Activated CD4-positive, alpha-beta T cell treated with anti-CD3 and anti-CD28 coated beads, Interleukin-2, amount 10 ng/mL, durations not matched to agents 24 days and 14 days (primary cell): Measurements from ENCODE around the gene RGS7BP. TPM values are rescaled to one million over a fixed set of nuclear protein-coding genes. Genes with fewer than 3 reads are reported as not detected.

Experiments used
- DNase-seq: peaks from one replicate; pipeline ENCODE4 v3.0.0; 2022
- H3K27ac Mint-ChIP-seq: one replicate; pipeline ENCODE4 v1.8.0; 2022; ENCODE audit warnings: mild to moderate bottlenecking, mixed read lengths
- H3K27me3 Mint-ChIP-seq: one replicate; pipeline ENCODE4 v1.8.0; 2022; ENCODE audit warnings: mixed read lengths
- H3K36me3 Mint-ChIP-seq: one replicate; pipeline ENCODE4 v1.8.0; 2022; ENCODE audit warnings: low read depth, mild to moderate bottlenecking, mixed read lengths
- H3K4me1 Mint-ChIP-seq: one replicate; pipeline ENCODE4 v1.8.0; 2021; ENCODE audit warnings: mixed read lengths
- H3K4me3 Mint-ChIP-seq: one replicate; pipeline ENCODE4 v1.8.0; 2022; ENCODE audit warnings: mild to moderate bottlenecking, moderate library complexity, mixed read lengths
- H3K9me3 Mint-ChIP-seq: one replicate; pipeline ENCODE4 v1.8.0; 2021; ENCODE audit warnings: mixed read lengths
- intact Hi-C: fragments of 100-400 bp; cut with micrococcal nuclease; formaldehyde crosslinking; loops from one replicate; pipeline ENCODE4 v1.15.1; 2023
- total RNA-seq: library from RNA; stranded (reverse); gene quantifications from 2 replicates; pipeline ENCODE4 v1.2.3, GENCODE V29; 2022

RGS7BP gene
- total RNA-seq, 1 donor from 2014 or later, result not detected

GRCh38 chr5:64576250-64576649 is 70.4 kb downstream of the RGS7BP start:
- Mint-ChIP-seq H3K27ac (no peak overlapping the region), H3K4me3 (no peak overlapping the region), H3K27me3 (no peaks in the 10 kb centered on the region), H3K36me3 (no peaks in the 10 kb centered on the region), H3K9me3 (no peaks in the 10 kb centered on the region), H3K4me1 (no peaks in the 10 kb centered on the region)
- intact Hi-C loops, result no loop called here
- DNase-seq, result no peak

GRCh38 chr5:64585646-64586045 is 79.8 kb downstream of the RGS7BP start:
- Mint-ChIP-seq H3K9me3 (no peaks in the 10 kb centered on the region), H3K27ac (no peak overlapping the region), H3K36me3 (no peaks in the 10 kb centered on the region), H3K4me3 (no peak overlapping the region), H3K4me1 (no peaks in the 10 kb centered on the region), H3K27me3 (peaks cover 5% of the 10 kb centered on the region)
- intact Hi-C loops, result no loop called here
- DNase-seq, result no peak

DNA sequence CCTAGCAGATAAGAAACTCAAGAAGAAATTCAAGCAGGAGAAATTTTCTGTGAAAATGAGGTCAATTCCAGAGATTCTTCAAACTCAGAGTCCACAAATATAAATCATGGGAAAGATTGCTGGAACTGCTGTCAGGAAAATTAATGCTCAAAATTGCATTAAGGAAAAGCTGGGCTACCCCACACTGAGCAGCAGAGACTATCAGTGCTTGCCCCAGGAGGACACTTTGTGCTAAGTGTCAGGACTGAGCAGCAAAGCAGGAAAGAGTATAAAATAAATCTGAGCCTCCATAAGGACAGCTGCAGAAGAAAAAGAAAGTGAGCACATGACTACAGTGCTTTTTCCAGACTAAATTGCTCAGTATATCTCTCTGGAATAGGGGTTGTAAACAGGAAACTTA is 81.6 kb downstream of the RGS7BP start:
- intact Hi-C loops, result no loop called here
- peaks cover 5% of the 10 kb centered on the region for H3K27me3 Mint-ChIP-seq
- H3K27ac Mint-ChIP-seq, result no peak overlapping the region
- no peaks in the 10 kb centered on the region for H3K9me3 Mint-ChIP-seq
- DNase-seq, result no peak
- no peaks in the 10 kb centered on the region for H3K4me1 Mint-ChIP-seq
- H3K36me3 Mint-ChIP-seq, result no peaks in the 10 kb centered on the region
- H3K4me3 Mint-ChIP-seq, result no peak overlapping the region

DNA sequence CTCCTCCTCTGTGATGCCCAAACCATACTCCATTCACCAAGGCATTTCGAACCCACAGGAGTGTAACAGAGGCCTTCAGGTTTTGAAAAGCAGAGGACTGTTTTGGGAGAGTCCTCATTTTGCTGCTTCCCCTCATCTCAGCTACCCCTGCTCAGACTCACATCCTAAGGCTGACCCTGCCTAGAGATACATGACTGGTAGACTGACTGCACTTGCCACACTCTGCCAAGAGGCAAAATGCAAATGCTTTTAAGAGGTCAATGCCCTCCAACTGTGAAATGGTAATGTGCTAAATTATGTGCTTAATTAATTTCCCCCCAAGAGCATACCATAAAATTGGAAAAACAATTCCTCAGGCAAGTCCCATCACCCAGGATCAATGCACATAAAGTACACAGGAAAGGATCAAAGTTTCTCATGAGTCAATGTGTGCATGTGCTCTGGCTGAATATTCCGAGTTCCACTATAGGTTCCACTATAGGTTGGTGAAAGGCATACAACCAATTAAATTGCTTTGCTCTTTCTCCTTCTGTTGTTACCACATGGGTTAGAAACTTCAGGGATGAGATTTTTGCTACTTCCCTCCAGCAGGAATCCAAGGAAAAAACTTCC is 87.0 kb downstream of the RGS7BP start:
- no peak for DNase-seq
- Mint-ChIP-seq H3K4me1 (no peaks in the 10 kb centered on the region), H3K4me3 (no peak overlapping the region), H3K9me3 (no peaks in the 10 kb centered on the region), H3K36me3 (no peaks in the 10 kb centered on the region), H3K27ac (no peak overlapping the region), H3K27me3 (peaks cover 5% of the 10 kb centered on the region)
- intact Hi-C loops, result no loop called here

GRCh38 chr5:64594025-64594424 is 88.2 kb downstream of the RGS7BP start:
- intact Hi-C loops, result no loop called here
- Mint-ChIP-seq H3K4me1 (no peaks in the 10 kb centered on the region), H3K4me3 (no peak overlapping the region), H3K27me3 (peaks cover 5% of the 10 kb centered on the region), H3K9me3 (no peaks in the 10 kb centered on the region), H3K36me3 (no peaks in the 10 kb centered on the region), H3K27ac (no peak overlapping the region)
- no peak for DNase-seq

DNA sequence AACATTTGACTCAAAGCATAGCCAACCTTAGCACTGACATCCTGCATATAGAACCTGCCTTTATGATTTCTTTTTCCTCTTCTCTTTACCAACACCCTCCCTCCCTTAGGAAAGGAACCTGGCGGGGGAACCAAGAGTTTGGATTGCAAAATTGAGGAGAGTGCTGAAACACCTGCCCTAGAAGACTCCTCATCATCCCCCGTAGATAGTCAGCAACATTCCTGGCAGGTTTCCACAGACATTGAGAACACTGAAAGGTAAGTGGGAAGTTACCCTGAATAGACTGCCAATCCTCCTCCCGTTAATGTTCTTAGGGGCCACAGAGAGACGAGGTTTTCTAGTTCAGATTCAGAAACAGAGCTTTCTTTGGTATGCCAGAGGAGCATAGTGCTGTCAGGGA is 88.8 kb downstream of the RGS7BP start:
- Mint-ChIP-seq H3K4me3 (no peak overlapping the region), H3K9me3 (no peaks in the 10 kb centered on the region), H3K27me3 (peaks cover 5% of the 10 kb centered on the region), H3K4me1 (no peaks in the 10 kb centered on the region), H3K36me3 (no peaks in the 10 kb centered on the region), H3K27ac (no peak overlapping the region)
- intact Hi-C loops, result no loop called here
- no peak for DNase-seq

DNA sequence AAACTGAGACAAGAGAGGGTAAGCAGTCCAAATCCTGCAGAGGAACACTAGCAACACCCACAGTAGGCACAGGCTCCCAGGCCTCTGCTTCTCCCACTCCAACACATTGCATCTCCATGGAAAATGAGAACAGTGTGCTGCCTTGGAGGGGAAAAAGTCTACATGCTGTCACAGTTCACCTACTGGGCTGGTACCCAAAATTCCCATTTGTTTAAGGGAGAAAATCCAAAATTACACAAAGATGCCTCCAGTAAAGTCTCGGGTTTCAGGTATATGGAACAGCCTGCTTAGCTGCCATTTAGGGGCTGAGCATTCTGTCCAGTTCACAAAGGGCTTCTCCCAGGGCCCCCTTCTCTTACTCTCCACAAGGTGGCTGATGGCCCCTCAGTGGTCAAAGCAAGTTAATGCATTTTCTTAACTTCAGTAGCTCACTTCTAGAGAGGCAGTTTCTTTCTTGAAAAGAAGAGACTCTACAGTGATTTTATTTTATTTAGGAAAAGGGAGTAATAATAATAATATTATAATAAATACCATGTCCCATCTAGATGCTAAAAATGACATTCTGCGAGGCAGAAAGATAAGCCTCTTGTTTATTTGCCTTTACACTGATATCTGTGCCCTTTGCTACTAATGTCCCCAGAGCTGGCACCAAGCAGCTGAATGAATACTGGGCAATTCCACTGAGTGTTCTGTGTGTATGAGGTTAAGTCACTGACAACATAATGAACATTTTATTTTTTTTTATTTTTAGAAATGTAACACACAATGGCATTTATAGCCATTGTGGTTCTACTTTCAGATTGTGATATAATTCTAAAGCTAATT is 89.4 kb downstream of the RGS7BP start:
- DNase-seq, result no peak
- Mint-ChIP-seq H3K27ac (no peak overlapping the region), H3K4me3 (no peak overlapping the region), H3K27me3 (peaks cover 2% of the 10 kb centered on the region), H3K36me3 (no peaks in the 10 kb centered on the region), H3K4me1 (no peaks in the 10 kb centered on the region), H3K9me3 (no peaks in the 10 kb centered on the region)
- intact Hi-C loops, result no loop called here

GRCh38 chr5:64599226-64599625 is 93.4 kb downstream of the RGS7BP start:
- no peak for DNase-seq
- H3K27ac Mint-ChIP-seq, result no peak overlapping the region
- H3K27me3 Mint-ChIP-seq, result no peaks in the 10 kb centered on the region
- H3K36me3 Mint-ChIP-seq, result no peaks in the 10 kb centered on the region
- H3K9me3 Mint-ChIP-seq, result no peaks in the 10 kb centered on the region
- H3K4me1 Mint-ChIP-seq, result no peaks in the 10 kb centered on the region
- intact Hi-C loops, result no loop called here
- H3K4me3 Mint-ChIP-seq, result no peak overlapping the region

DNA sequence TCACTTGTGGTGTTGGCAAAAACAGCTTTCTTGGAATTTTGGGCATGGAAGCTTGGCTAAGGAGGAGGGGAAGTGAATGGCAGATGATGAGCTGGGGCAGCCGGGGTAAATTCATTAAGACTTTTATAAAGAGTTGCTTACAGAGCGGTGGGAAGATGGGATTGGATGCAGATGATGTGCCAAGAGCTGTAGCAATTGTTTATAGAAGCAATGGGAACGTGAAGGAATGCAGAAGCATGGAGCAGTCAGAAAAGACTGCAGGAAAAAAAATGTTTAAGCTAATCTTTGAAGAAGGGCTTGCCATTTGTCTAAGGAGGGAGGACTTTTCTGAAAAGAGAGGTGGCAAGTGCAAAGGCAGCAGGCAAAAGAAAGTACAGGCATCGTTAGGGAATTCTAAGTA is 97.9 kb downstream of the RGS7BP start:
- intact Hi-C loops, result no loop called here
- H3K27me3 Mint-ChIP-seq, result peaks cover 1% of the 10 kb centered on the region
- no peak overlapping the region for H3K27ac Mint-ChIP-seq
- H3K4me1 Mint-ChIP-seq, result no peaks in the 10 kb centered on the region
- H3K4me3 Mint-ChIP-seq, result no peak overlapping the region
- H3K36me3 Mint-ChIP-seq, result no peaks in the 10 kb centered on the region
- no peak for DNase-seq
- no peaks in the 10 kb centered on the region for H3K9me3 Mint-ChIP-seq

GRCh38 chr5:64606926-64607325 is 101.1 kb downstream of the RGS7BP start:
- Mint-ChIP-seq H3K27me3 (peaks cover 9% of the 10 kb centered on the region), H3K36me3 (no peaks in the 10 kb centered on the region), H3K4me3 (no peak overlapping the region), H3K9me3 (no peaks in the 10 kb centered on the region), H3K4me1 (no peaks in the 10 kb centered on the region), H3K27ac (no peak overlapping the region)
- DNase-seq, result no peak
- intact Hi-C loops, result no loop called here

- H3K9me3 Mint-ChIP-seq, result no peaks in the 10 kb centered on the region
- no peaks in the 10 kb centered on the region for H3K4me1 Mint-ChIP-seq
- no peak overlapping the region for H3K4me3 Mint-ChIP-seq
- H3K36me3 Mint-ChIP-seq, result no peaks in the 10 kb centered on the region
- H3K27me3 Mint-ChIP-seq, result peaks cover 22% of the 10 kb centered on the region
- H3K27ac Mint-ChIP-seq, result no peak overlapping the region
- intact Hi-C loops, result loop anchor here (2.0 kb wide), 1 partner anchor 384 kb away; no protein-coding TSS in a partner anchor
- peak; percentile 63 for DNase-seq
These were observed 106.6 kb downstream of the RGS7BP start for GRCh38 chr5:64612344-64612961.

DNA sequence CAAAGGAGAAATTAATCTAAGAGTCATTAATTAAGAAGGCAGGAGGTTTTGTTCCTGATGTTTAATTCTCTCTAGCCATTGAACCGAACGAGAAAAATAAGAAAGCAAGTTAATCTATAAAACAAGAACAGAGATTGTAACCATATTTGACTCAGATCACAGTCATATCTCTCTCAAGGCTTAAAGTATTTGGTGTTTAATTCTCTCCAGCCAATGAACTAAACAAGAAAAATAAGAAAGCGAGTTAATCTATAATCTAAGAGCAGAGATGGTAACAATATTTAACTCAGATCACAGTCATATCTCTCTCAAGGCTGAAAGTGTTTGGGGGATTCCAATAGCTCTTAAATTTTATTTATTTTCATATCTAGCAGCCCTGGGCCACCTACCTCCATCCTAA is 110.1 kb downstream of the RGS7BP start:
- Mint-ChIP-seq H3K9me3 (no peaks in the 10 kb centered on the region), H3K27ac (no peak overlapping the region), H3K4me1 (no peaks in the 10 kb centered on the region), H3K4me3 (no peak overlapping the region), H3K27me3 (peaks cover 16% of the 10 kb centered on the region), H3K36me3 (no peaks in the 10 kb centered on the region)
- no peak for DNase-seq
- intact Hi-C loops, result no loop called here

DNA sequence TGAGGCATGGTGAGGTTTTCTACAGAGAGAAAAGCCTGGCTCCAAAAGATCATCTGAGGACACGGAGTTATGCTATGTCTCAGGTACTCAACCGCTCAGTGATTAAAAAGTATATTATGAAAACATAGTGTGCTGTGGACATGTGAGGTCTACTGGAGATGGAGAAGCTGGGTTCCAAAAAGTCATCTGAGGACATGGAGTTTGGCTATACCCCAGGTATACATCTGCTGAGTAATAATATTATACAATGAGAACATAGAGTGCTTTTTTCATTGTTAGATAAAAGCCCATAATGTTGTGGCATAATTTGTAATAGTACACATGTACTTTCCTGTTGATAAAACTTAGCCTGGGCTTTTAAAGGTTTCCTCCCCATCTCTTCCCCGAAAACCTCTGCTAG is 113.8 kb downstream of the RGS7BP start:
- no peak for DNase-seq
- Mint-ChIP-seq H3K4me1 (no peaks in the 10 kb centered on the region), H3K27ac (no peak overlapping the region), H3K4me3 (no peak overlapping the region), H3K27me3 (peaks cover 10% of the 10 kb centered on the region), H3K36me3 (no peaks in the 10 kb centered on the region), H3K9me3 (no peaks in the 10 kb centered on the region)
- intact Hi-C loops, result no loop called here

GRCh38 chr5:64622991-64623390 is 117.2 kb downstream of the RGS7BP start:
- H3K9me3 Mint-ChIP-seq, result no peaks in the 10 kb centered on the region
- H3K4me1 Mint-ChIP-seq, result no peaks in the 10 kb centered on the region
- H3K4me3 Mint-ChIP-seq, result no peak overlapping the region
- no peak for DNase-seq
- H3K27me3 Mint-ChIP-seq, result peaks cover 7% of the 10 kb centered on the region
- no peaks in the 10 kb centered on the region for H3K36me3 Mint-ChIP-seq
- no peak overlapping the region for H3K27ac Mint-ChIP-seq
- intact Hi-C loops, result no loop called here
